ENCODE measurements around the gene GPR151.
A peak's percentile ranks its signal among the peaks of the same experiment; 100 is the strongest.

The GPR151 gene

DNA sequence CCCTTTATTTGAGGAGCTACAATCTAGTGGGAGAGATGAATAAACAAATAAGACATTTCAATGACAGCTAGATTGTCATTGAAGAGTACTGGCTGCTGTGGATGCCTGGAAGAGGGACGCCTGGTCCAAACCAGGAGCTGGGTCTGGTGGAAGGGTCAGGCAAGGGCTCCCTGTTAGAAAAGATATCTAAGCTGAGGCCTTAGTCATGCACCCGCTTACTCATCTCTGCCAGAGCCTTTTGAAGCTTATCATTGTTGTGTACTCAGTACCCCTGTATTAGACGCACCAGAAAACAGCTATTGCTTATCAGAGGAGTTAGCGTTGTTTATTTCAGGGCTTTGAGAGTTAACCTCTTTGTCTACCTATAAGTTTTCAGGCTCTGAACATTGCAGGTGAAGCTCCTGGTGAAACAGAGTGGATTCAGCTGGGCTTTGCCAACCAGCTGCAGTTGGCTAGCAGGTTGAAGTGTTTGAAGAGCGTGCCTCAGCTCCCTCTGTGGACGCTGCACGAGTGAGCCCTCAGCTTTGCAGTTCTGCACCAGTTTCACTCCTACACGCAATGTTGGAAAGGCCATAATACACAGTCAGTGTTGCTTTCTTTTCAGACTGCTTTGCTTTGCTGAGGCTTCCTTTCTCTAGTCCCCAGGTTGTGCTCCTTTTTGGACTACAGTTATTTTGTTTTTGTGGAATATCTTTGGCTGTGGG, 5.6 kb upstream of the GPR151 start:
- Histone ChIP-seq H3K4me3 (no peak overlapping the region), H3K4me2 (no peak overlapping the region), H3K9ac (no peak overlapping the region), H3K36me3 (no peaks in the 10 kb centered on the region), H3K9me3 (no peaks in the 10 kb centered on the region), H3K4me1 (0 out of 2 replicates have a peak, but pooled peaks cover under 1% of the 10 kb centered on the region), H3K27ac (no peak overlapping the region), H3K27me3 (no peaks in the 10 kb centered on the region), H4K20me1 (no peaks in the 10 kb centered on the region)
- no peak for TF ChIP-seq Cebpa-rat (IDR thresholded peaks at IDR 0.05)

DNA sequence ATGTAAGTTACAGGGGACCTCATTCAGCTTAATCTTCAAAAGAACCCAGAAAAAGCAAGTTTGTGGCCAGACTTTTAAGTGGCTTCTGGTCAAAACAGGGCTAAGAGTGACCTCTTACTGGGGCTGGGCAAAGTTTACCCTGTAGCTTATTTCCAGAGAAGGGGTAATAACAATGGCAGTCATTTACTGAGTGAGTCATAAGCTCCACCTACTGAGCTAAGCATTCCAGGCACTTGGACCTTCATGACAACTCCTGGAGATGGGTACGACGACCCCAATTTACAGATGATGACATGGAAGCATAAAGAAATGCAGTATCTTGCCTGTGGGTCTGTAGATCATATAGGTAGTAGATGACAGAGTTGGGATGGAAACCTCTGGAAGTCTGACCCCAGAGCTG, 4.7 kb upstream of the GPR151 start:
- H3K36me3 ChIP-seq: no peaks in the 10 kb centered on the region
- no peak overlapping the region for H3K4me2 ChIP-seq
- H3K9ac ChIP-seq: no peak overlapping the region
- H3K4me3 ChIP-seq: no peak overlapping the region
- H3K27ac ChIP-seq: no peak overlapping the region
- H4K20me1 ChIP-seq: no peaks in the 10 kb centered on the region
- H3K27me3 ChIP-seq: no peaks in the 10 kb centered on the region
- no peak for TF ChIP-seq Cebpa-rat (IDR thresholded peaks at IDR 0.05)
- no peaks in the 10 kb centered on the region for H3K9me3 ChIP-seq
- H3K4me1 ChIP-seq: peaks cover 9% of the 10 kb centered on the region; the same call in 1 of the 2 replicates

DNA sequence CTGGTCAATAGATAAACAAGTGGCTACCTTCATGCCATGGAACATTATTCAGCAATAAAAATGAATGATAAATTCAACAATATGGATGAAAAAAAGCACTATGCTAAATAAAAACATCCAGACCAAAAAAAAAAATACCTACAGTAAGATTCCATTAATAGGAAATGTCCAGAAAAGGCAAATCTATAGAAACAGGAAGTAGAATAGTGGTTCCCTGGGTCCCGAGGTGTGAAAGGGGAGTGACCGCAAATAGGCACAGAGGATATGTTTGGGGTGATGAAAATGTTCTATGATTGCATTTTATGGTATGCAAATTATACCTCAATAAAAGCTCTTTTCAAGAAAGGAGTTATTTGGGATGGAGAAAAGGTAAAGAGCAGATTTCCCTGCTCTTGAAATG, 3.6 kb upstream of the GPR151 start:
- Histone ChIP-seq H3K9me3 (no peaks in the 10 kb centered on the region), H3K4me1 (peaks cover 13% of the 10 kb centered on the region; the same call in 1 of the 2 replicates), H3K36me3 (no peaks in the 10 kb centered on the region), H3K27ac (no peak overlapping the region), H3K4me3 (no peak overlapping the region), H3K27me3 (no peaks in the 10 kb centered on the region), H3K9ac (no peak overlapping the region), H3K4me2 (no peak overlapping the region), H4K20me1 (no peaks in the 10 kb centered on the region)
- no peak for TF ChIP-seq Cebpa-rat (IDR thresholded peaks at IDR 0.05)

DNA sequence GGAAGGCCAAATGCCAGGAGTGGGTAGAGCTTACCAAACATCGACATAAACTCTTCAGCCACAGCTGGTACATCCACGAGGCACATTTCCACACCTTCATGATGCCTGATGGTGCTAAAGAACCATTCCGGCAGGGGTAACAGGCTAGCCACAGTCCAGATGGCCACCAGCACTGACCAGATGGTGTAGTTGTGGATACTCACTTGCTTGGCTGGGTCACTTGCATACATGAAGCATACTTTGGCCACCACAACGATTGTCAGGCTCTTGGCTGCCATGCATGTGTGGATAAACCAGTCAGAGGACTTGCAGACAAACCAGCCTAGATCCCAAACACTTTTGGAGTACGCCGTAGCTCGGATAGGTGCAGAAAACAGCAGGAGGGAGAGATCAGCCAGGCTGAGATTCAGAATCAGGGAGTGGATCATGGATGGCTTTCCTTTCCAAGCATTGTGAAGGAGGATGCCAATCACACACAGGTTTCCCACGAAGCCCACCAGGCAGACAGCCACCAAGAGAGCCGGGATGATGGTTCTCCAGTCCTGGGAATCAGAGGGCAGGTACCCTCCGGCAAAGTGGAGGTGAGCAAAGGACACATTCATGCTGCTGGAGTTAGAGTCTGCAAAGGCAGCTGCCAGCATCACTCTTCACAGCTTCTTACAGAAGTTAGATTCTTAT, 378 bp downstream of the GPR151 start:
- peaks cover 13% of the 10 kb centered on the region; the same call in 1 of the 2 replicates for H3K4me1 ChIP-seq
- H4K20me1 ChIP-seq: no peaks in the 10 kb centered on the region
- H3K27me3 ChIP-seq: no peaks in the 10 kb centered on the region
- H3K4me3 ChIP-seq: no peak overlapping the region
- no peaks in the 10 kb centered on the region for H3K9me3 ChIP-seq
- H3K36me3 ChIP-seq: peaks cover 23% of the 10 kb centered on the region
- H3K9ac ChIP-seq: no peak overlapping the region
- no peak for TF ChIP-seq Cebpa-rat (IDR thresholded peaks at IDR 0.05)
- H3K27ac ChIP-seq: no peak overlapping the region
- H3K4me2 ChIP-seq: no peak overlapping the region; the same call in 1 of the 2 replicates

DNA sequence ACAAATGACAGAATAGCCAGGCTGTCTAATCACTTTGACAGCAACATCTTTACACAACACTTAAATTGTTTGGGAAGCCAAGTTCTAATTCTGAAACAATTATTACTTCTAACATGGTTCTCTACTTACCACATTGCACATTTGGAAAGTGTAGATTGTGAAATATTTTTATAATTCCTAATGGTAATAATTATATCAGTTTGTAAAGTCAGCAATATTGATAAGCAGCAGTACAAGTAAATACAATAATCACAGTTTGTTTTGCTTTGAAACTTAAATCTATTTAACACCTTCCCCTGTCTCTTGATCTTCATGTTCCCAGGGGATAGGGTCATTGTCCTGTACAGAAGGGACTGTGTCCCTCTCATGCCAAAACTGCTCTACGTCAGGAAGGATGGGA, 1.4 kb downstream of the GPR151 start:
- TF ChIP-seq Cebpa-rat (IDR thresholded peaks at IDR 0.05): no peak
- Histone ChIP-seq H3K36me3 (peaks cover 33% of the 10 kb centered on the region), H3K9ac (no peak overlapping the region), H3K27ac (no peak overlapping the region), H3K4me2 (no peak overlapping the region), H3K4me1 (peaks cover 13% of the 10 kb centered on the region; the same call in 1 of the 2 replicates), H3K27me3 (no peaks in the 10 kb centered on the region), H4K20me1 (no peaks in the 10 kb centered on the region), H3K4me3 (no peak overlapping the region), H3K9me3 (no peaks in the 10 kb centered on the region)

DNA sequence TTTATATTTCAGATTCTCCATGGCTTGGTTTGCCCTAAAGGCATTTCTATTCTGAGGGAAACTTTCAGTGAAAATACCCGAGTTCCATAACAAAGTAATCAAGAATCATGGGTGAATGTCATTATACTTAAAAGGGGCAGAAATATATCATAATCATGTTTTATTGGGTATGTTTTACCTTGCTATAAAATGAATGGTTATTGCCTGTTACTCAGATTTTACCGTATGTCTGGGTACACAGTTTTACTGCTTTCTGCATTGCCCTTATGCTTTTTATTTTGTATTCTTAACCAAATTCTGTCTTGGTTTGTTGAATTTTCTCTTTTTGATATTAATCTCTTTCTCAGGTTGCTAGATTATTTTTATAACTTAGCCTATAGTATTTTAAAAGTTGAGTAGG, 2.5 kb downstream of the GPR151 start:
- TF ChIP-seq Cebpa-rat (IDR thresholded peaks at IDR 0.05): no peak
- Histone ChIP-seq H3K4me3 (no peak overlapping the region), H3K4me1 (peaks cover 13% of the 10 kb centered on the region; the same call in 1 of the 2 replicates), H3K9ac (no peak overlapping the region), H3K36me3 (peaks cover 44% of the 10 kb centered on the region), H3K9me3 (no peaks in the 10 kb centered on the region), H4K20me1 (no peaks in the 10 kb centered on the region), H3K27ac (no peak overlapping the region), H3K27me3 (no peaks in the 10 kb centered on the region), H3K4me2 (no peak overlapping the region)

DNA sequence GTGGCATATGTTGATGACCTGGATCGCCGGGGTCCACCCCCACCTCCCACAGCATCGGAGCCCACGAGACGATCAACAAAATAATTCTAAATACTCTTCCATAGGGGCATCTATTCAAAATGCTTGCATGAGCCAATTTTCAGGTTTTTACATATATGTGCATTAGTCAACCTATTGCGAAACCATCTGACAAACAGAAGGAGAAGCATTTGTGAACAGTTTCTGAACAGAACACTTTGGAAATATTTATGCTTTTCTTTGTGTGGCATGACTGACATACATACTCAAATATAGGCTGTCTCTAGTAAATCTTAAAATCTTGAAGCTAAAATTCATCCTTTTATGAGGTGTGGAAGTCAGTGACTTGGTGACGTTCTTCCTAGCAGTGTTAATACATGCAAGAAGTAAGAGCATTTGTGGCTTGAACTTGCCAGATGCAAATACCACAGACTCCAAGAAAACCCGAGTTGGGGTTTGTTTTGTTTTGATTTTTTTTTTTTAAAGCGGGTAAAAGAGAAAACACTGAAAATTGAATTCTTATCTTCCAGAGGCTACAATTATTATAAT, 5.3 kb downstream of the GPR151 start:
- H3K27me3 ChIP-seq: no peaks in the 10 kb centered on the region
- H3K4me3 ChIP-seq: no peak overlapping the region
- no peaks in the 10 kb centered on the region for H3K9me3 ChIP-seq
- TF ChIP-seq Cebpa-rat (IDR thresholded peaks at IDR 0.05): peak; percentile 67; the same call in 1 of the 2 replicates
- H4K20me1 ChIP-seq: peaks cover 7% of the 10 kb centered on the region; the same call in 1 of the 2 replicates
- 0 out of 2 replicates have a peak, but pooled peaks cover 3% of the 10 kb centered on the region for H3K4me1 ChIP-seq
- H3K9ac ChIP-seq: no peak overlapping the region
- H3K27ac ChIP-seq: no peak overlapping the region
- H3K36me3 ChIP-seq: peaks cover 73% of the 10 kb centered on the region
- no peak overlapping the region for H3K4me2 ChIP-seq

DNA sequence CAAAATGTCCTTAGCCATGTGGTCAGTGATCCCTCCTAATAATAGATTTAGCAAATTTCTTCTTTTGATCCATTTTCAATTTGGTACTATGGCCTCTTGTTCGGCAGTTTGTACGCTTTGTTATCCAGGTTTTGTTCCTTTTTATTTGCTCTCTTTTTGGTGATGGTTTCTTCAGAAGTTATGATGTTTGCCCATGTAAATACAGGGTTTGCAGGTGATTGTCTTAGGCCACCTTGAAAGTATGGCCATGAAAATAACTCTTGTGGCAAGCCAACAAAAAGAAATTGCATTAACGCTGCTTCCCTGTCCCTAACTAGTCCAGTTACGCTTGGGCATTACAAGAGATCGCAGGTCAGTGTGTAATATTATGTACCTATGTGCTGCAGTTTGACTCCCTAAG, 8.6 kb downstream of the GPR151 start:
- Histone ChIP-seq H3K27ac (no peak overlapping the region), H3K4me3 (no peak overlapping the region), H3K36me3 (peaks cover 92% of the 10 kb centered on the region), H3K4me1 (no peaks in the 10 kb centered on the region), H3K9ac (no peak overlapping the region), H3K9me3 (no peaks in the 10 kb centered on the region), H4K20me1 (peaks cover 7% of the 10 kb centered on the region; the same call in 1 of the 2 replicates), H3K4me2 (no peak overlapping the region), H3K27me3 (no peaks in the 10 kb centered on the region)
- no peak for TF ChIP-seq Cebpa-rat (IDR thresholded peaks at IDR 0.05)

DNA sequence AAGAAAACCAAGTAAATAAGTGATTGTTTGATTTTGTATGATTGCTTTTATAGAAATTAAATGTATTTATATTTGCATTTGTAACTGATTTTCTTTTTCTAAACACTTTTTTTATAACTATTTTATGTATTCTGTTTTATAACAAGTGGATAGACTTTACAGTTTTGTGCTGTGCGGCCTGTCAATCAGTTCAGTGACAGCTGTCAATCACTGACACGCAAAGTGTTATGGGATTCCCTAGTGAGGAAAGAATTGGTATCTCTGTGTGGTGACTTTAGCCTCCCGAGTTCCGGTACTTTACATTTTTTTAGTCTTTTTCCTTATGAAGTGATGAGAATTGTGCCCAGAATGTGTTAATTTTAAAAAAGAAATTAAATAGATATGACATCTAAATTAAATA, 16.3 kb downstream of the GPR151 start:
- Histone ChIP-seq H3K27me3 (no peaks in the 10 kb centered on the region), H3K36me3 (peaks cover 75% of the 10 kb centered on the region), H4K20me1 (peaks cover 39% of the 10 kb centered on the region), H3K9me3 (no peaks in the 10 kb centered on the region), H3K9ac (no peak overlapping the region), H3K4me1 (no peaks in the 10 kb centered on the region), H3K4me3 (no peak overlapping the region), H3K27ac (no peak overlapping the region), H3K4me2 (no peak overlapping the region)
- no peak for TF ChIP-seq Cebpa-rat (IDR thresholded peaks at IDR 0.05)

DNA sequence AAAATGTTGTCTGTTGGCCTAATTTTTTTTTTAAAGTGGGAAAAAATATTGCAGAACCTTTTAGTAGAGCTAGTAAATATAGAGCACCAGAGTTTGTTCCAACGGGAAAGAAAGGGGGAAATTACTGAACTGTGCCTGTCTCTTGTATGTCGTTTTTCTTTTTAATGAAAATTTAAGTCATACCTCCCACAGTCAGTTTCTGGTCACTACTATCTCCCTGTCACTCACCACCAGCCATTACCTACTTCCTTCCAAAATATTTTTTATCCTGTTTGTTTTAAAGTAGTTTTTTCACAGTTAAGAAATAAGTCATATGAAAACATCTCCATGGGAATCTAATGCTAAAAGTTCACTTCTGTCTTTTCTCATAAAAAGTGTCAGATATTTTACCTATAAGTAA, 21.3 kb downstream of the GPR151 start:
- H3K9me3 ChIP-seq: no peaks in the 10 kb centered on the region
- no peak for TF ChIP-seq Cebpa-rat (IDR thresholded peaks at IDR 0.05)
- peaks cover 38% of the 10 kb centered on the region for H4K20me1 ChIP-seq
- no peak overlapping the region for H3K4me2 ChIP-seq
- no peak overlapping the region for H3K27ac ChIP-seq
- peaks cover 82% of the 10 kb centered on the region for H3K36me3 ChIP-seq
- H3K4me3 ChIP-seq: no peak overlapping the region
- H3K9ac ChIP-seq: no peak overlapping the region
- H3K27me3 ChIP-seq: no peaks in the 10 kb centered on the region
- H3K4me1 ChIP-seq: no peaks in the 10 kb centered on the region
